SIG-M5 (cell line): ENCODE results near the gene GRAMD2B.
"Not testable (repeated sequence)": the region's sequence is repeated elsewhere in the genome, so short reads cannot be mapped to it uniquely, and the experiment has no call there.

Experiments used
- DNase-seq: peaks from one replicate; lab custom pipeline; 2025; lab: John Stamatoyannopoulos, UW

GRAMD2B gene

GRCh38 chr5:126422994-126423788 is at the start of gene GRAMD2B:
TSS of gene GRAMD2B (plus strand) at chr5:126423409. CDS start at chr5:126423607, 198 bp downstream.
- no peak for DNase-seq

- DNase-seq = no peak
Measured at GRCh38 chr5:126374109-126374416, 49.1 kb upstream of the GRAMD2B start.

- no peak for DNase-seq
Measured at GRCh38 chr5:126376443-126376842, 46.8 kb upstream of the GRAMD2B start.

- DNase-seq = no peak
Measured at GRCh38 chr5:126377424-126377823, 45.8 kb upstream of the GRAMD2B start.

GRCh38 chr5:126380316-126380715 is 42.9 kb upstream of the GRAMD2B start:
- DNase-seq = not testable (repeated sequence)

GRCh38 chr5:126383246-126383645 is 40.0 kb upstream of the GRAMD2B start:
- DNase-seq = no peak

GRCh38 chr5:126383776-126384175 is 39.4 kb upstream of the GRAMD2B start:
- DNase-seq = no peak

GRCh38 chr5:126384985-126385384 is 38.2 kb upstream of the GRAMD2B start:
- no peak for DNase-seq

- DNase-seq = no peak
Measured at GRCh38 chr5:126385524-126386502, 37.4 kb upstream of the GRAMD2B start.

- no peak for DNase-seq
Measured at GRCh38 chr5:126389179-126389578, 34.0 kb upstream of the GRAMD2B start.

- DNase-seq = no peak
Measured at GRCh38 chr5:126390051-126390450, 33.2 kb upstream of the GRAMD2B start.

GRCh38 chr5:126391386-126391785 is 31.8 kb upstream of the GRAMD2B start:
- no peak for DNase-seq

GRCh38 chr5:126394211-126394788 is 28.9 kb upstream of the GRAMD2B start:
- DNase-seq = no peak

- no peak for DNase-seq
Measured at GRCh38 chr5:126395198-126395597, 28.0 kb upstream of the GRAMD2B start.

- DNase-seq = no peak
Measured at GRCh38 chr5:126395605-126396004, 27.6 kb upstream of the GRAMD2B start.

- not testable (repeated sequence) for DNase-seq
Measured at GRCh38 chr5:126396721-126397120, 26.5 kb upstream of the GRAMD2B start.

- DNase-seq = no peak
Measured at GRCh38 chr5:126398791-126399190, 24.4 kb upstream of the GRAMD2B start.

GRCh38 chr5:126400621-126401251 is 22.5 kb upstream of the GRAMD2B start:
- no peak for DNase-seq

- DNase-seq = no peak
Measured at GRCh38 chr5:126402621-126403555, 20.3 kb upstream of the GRAMD2B start.

GRCh38 chr5:126403876-126404275 is 19.3 kb upstream of the GRAMD2B start:
- no peak for DNase-seq

GRCh38 chr5:126410623-126411022 is 12.6 kb upstream of the GRAMD2B start:
- DNase-seq = no peak
